HEK293T (cell line): ENCODE results near the gene HIRA.

ENCODE experiments used
- CTCF ChIA-PET: fragments of 350-600 bp; formaldehyde crosslinking; extraction: SDS; loops from one replicate; lab custom pipeline; 2021; ENCODE audit warnings: antibody characterized with exemption, inconsistent platforms; lab: Yijun Ruan, JAX
- POLR2A ChIA-PET: fragments of 350-600 bp; formaldehyde crosslinking; extraction: SDS; loops from one replicate; lab custom pipeline; 2020; ENCODE audit warnings: antibody characterized with exemption, inconsistent platforms; lab: Yijun Ruan, JAX
- DNase-seq: peaks from one replicate; pipeline ENCODE4 v3.0.0; 2012; ENCODE audit warnings: mixed read lengths; ENCODE audit errors: extremely low spot score
- ARNT ChIP-seq: fragments of 450-650 bp; IDR thresholded peaks from 2 replicates; pipeline ENCODE4 v1.6.1; 2017; ENCODE audit warnings: mild to moderate bottlenecking
- BHLHE40 ChIP-seq: fragments of 450-650 bp; IDR thresholded peaks from 2 replicates; pipeline ENCODE4 v1.6.1; 2016; ENCODE audit warnings: mild to moderate bottlenecking, moderate library complexity, borderline replicate concordance
- CTBP1 ChIP-seq: fragments of 450-650 bp; IDR thresholded peaks from 2 replicates; pipeline ENCODE4 v1.6.1; 2016; ENCODE audit warnings: borderline replicate concordance
- ELF4 ChIP-seq: fragments of 450-650 bp; IDR thresholded peaks from 2 replicates; pipeline ENCODE4 v1.6.1; 2017; ENCODE audit warnings: antibody characterized with exemption
- FOXA1 ChIP-seq: fragments of 450-650 bp; IDR thresholded peaks from 2 replicates; pipeline ENCODE4 v1.6.1; 2016; ENCODE audit warnings: mild to moderate bottlenecking
- FOXK2 ChIP-seq: fragments of 450-650 bp; IDR thresholded peaks from 2 replicates; pipeline ENCODE4 v1.6.1; 2016; ENCODE audit warnings: mild to moderate bottlenecking
- FOXM1 ChIP-seq: fragments of 450-650 bp; IDR thresholded peaks from 2 replicates; pipeline ENCODE4 v1.6.1; 2017; ENCODE audit warnings: mild to moderate bottlenecking, borderline replicate concordance
- HDGF ChIP-seq: fragments of 450-650 bp; IDR thresholded peaks from 2 replicates; pipeline ENCODE4 v1.6.1; 2017; ENCODE audit warnings: antibody characterized with exemption, borderline replicate concordance
- L3MBTL2 ChIP-seq: fragments of 450-650 bp; conservative IDR thresholded peaks from 2 replicates; pipeline ENCODE4 v1.6.1; 2016; ENCODE audit warnings: mild to moderate bottlenecking
- LEF1 ChIP-seq: fragments of 450-650 bp; IDR thresholded peaks from 2 replicates; pipeline ENCODE4 v1.6.1; 2017; ENCODE audit warnings: mild to moderate bottlenecking, borderline replicate concordance
- NFRKB ChIP-seq: fragments of 450-650 bp; IDR thresholded peaks from 2 replicates; pipeline ENCODE4 v1.6.1; 2016; ENCODE audit warnings: mild to moderate bottlenecking, moderate library complexity
- SP1 ChIP-seq: fragments of 450-650 bp; IDR thresholded peaks from 2 replicates; pipeline ENCODE4 v1.6.1; 2017
- SUZ12 ChIP-seq: fragments of 450-650 bp; IDR thresholded peaks from 2 replicates; pipeline ENCODE4 v1.6.1; 2016; ENCODE audit warnings: mild to moderate bottlenecking
- TARDBP ChIP-seq: fragments of 450-650 bp; IDR thresholded peaks from 2 replicates; pipeline ENCODE4 v1.6.1; 2016
- ZNF384 ChIP-seq: fragments of 450-650 bp; IDR thresholded peaks from 2 replicates; pipeline ENCODE4 v1.6.1; 2016
- TF ChIP-seq, protein P1 (sequence below): fragments of 450-650 bp; IDR thresholded peaks from 2 replicates; pipeline ENCODE4 v1.6.1; 2016

The HIRA gene

DNA sequence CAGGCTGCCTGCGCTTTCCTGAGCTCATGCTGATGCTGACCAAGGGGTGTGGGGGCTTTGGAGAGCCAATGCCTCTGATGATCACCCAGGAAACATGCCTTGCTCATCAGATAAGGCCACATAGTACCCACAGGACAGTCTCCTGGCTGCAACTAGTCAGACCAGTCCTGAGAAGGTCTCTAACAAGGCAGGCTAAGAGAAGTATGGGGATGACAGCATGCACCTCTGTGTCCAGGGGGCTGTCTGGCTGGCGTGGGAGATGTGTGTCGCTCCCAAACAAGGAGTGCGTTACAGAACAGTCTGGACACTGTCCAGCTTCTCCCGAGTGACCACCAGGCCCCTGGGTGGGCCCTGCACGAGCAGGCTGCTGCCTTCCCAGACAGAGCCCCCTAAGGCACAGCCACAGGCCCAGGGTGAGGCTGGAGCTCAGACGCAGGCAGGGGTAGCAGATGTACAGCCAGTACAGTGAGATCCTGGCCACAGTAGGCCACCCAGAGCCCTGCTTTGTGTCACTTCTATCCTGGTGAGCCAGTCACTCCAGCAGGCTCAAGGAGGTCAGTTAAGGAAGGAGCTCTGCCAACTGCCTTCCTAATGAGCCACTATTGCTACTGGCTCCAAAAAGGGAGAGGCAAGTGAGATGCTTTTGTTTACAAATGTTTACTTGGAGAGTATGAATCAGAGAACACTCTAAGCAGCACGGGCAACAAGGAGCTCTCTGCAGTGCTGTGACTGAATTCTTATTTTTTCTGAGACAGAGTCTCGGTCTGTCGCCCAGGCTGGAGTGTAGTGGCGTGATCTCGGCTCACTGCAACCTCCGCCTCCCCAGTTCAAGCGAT, 74.0 kb downstream of the HIRA start:
- no peak for TF ChIP-seq SUZ12
- no peak for TF ChIP-seq FOXA1
- TF ChIP-seq FOXM1: no peak
- peak; percentile 5 for DNase-seq
- ChIA-PET POLR2A (interaction anchor here (0.9 kb wide), 1 partner anchor 113 kb away, joined by 3 read pairs; no protein-coding TSS in a partner anchor), CTCF (no interaction called here)

DNA sequence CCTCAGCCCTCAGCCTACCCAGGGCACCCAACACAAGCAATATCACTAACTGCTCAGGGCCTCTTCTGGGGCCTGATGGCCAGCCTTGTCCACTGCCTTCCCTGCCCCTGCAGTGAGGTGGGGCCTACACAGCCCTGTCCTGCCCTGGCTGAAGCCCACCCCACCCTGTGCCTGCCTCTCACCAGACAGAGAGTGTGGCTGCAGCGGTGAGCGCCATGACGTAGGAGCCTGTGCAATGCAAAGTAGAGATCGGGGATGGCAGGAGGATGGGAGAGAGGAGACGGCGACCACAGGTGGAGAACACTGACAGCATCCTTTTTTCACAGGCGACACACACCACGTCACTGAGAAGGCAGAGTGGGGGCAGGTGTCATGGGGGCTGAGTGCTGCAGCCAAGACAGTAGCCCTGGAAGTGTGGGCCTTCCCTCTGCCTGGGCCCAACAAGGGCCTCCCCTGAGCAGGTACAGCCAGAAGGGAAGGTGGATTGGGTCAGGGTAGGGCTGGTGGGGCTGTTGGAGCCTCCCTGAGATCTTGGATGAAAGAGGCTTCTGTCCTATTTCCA, 74.7 kb downstream of the HIRA start:
- TF ChIP-seq HDGF: no peak
- no peak for TF ChIP-seq ARNT
- no peak for TF ChIP-seq FOXM1
- no peak for TF ChIP-seq SP1
- TF ChIP-seq SUZ12: no peak
- TF ChIP-seq LEF1: no peak
- TF ChIP-seq FOXA1: no peak
- no peak for TF ChIP-seq L3MBTL2
- TF ChIP-seq BHLHE40: no peak
- DNase-seq: no peak
- ChIA-PET CTCF (no interaction called here), POLR2A (no interaction called here)

GRCh38 chr22:19355413-19356157, 75.9 kb downstream of the HIRA start:
- ChIA-PET POLR2A (no interaction called here), CTCF (no interaction called here)
- TF ChIP-seq FOXM1: no peak
- no peak for TF ChIP-seq ARNT
- no peak for TF ChIP-seq SP1
- TF ChIP-seq FOXK2: no peak
- TF ChIP-seq BHLHE40: no peak
- TF ChIP-seq FOXA1: no peak
- no peak for TF ChIP-seq LEF1
- TF ChIP-seq HDGF: no peak
- no peak for TF ChIP-seq ELF4
- TF ChIP-seq NFRKB: no peak
- TF ChIP-seq, protein P1, sequence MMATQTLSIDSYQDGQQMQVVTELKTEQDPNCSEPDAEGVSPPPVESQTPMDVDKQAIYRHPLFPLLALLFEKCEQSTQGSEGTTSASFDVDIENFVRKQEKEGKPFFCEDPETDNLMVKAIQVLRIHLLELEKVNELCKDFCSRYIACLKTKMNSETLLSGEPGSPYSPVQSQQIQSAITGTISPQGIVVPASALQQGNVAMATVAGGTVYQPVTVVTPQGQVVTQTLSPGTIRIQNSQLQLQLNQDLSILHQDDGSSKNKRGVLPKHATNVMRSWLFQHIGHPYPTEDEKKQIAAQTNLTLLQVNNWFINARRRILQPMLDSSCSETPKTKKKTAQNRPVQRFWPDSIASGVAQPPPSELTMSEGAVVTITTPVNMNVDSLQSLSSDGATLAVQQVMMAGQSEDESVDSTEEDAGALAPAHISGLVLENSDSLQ: no peak
- no peak for TF ChIP-seq CTBP1
- DNase-seq: no peak

GRCh38 chr22:19354201-19354600, 77.3 kb downstream of the HIRA start:
- ChIA-PET CTCF (no interaction called here), POLR2A (no interaction called here)
- TF ChIP-seq LEF1: no peak
- TF ChIP-seq BHLHE40: no peak
- no peak for TF ChIP-seq SUZ12
- no peak for TF ChIP-seq L3MBTL2
- no peak for TF ChIP-seq ELF4
- TF ChIP-seq NFRKB: no peak
- TF ChIP-seq ZNF384: no peak
- TF ChIP-seq CTBP1: no peak
- TF ChIP-seq HDGF: no peak
- TF ChIP-seq FOXK2: no peak
- TF ChIP-seq ARNT: no peak
- TF ChIP-seq FOXM1: no peak
- TF ChIP-seq TARDBP: no peak
- TF ChIP-seq, protein P1: no peak
- no peak for TF ChIP-seq SP1
- TF ChIP-seq FOXA1: no peak
- DNase-seq: no peak

GRCh38 chr22:19353363-19354131, 78.0 kb downstream of the HIRA start:
- POLR2A ChIA-PET: no interaction called here
- CTCF ChIA-PET: no interaction called here
- TF ChIP-seq FOXA1 (no peak), L3MBTL2 (no peak), LEF1 (no peak), NFRKB (no peak), CTBP1 (no peak), BHLHE40 (no peak), TARDBP (no peak), SP1 (no peak), ELF4 (no peak), FOXK2 (no peak), FOXM1 (no peak), HDGF (no peak), ZNF384 (no peak), SUZ12 (no peak), ARNT (no peak)
- TF ChIP-seq, protein P1: no peak
- DNase-seq: peak; percentile 5
